ENCODE data around the gene CBX8. TPM values are rescaled to one million over a fixed set of nuclear protein-coding genes. Genes with fewer than 3 reads are reported as not detected.

CBX8 gene
- total and polyA plus RNA-seq, 2 of the 13 experiments (the other 11 are each of a cell fraction or from before 2014, with no cell fraction given), result 0.34 to 12.6 TPM

DNA sequence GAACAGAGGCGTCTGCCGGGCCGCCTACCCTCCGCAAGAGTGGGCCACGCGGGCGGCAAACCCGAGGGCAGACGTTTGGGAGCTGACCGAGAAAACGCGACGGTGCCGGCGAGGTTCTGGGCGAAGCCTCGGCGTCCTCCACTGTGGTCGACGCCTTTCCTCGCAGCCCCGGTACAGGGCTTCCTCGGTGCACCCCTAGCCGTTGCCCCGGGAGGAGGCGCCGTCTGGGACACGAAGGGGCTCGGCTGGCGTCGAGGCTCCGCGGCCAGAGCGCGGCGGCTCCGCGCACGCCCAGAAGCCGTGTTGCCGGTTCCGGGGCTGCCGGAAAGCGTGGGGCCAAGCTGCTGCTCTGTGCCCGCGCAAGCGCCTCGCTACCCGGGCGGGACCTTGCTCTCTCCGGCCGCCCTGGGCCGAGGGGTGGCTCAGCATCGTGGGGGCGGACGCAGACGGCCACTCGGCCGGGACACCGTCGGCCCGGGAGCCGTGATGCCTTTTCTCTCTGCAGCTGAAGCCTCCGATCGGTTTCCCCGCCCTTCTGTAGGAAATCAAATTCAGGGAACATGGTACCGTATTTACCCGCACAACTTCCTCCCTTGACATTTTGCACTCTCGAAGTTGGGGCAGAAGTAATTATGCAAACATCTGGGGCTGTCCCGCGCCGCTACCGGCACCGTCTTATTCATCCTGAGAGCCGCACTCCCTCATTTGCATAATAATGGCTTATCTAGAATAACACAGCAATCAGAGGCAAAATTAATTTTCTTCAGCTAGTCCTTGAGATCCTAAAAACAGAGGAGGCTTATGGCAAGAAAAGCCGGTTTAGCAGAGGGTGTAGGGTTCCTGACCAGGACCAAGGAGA is 7.3 kb upstream of the CBX8 start:
- Histone ChIP-seq H3K36me3 (replicated peaks in 1 of 2; ENCODE audit: control insufficient read depth in 1 of 2, insufficient read depth in 2 of 2, low read length in 2 of 2) (no peaks in the 10 kb centered on the region), H3K79me2 (ENCODE audit: insufficient read depth, low read length) (no peaks in the 10 kb centered on the region), H2AFZ (ENCODE audit: low read length) (no peak overlapping the region), H3K4me1 (ENCODE audit: insufficient read depth, low read length) (peaks cover 66% of the 10 kb centered on the region), H4K20me1 (ENCODE audit: insufficient read depth, low read length) (no peaks in the 10 kb centered on the region), H3K27me3 (ENCODE audit: control insufficient read depth in 1 of 2, insufficient read depth in 2 of 2, low read length in 2 of 2) (peaks cover 55 to 100% of the 10 kb centered on the region in 2 experiments), H3K27ac (ENCODE audit: extremely low read length, insufficient read depth, low read length) (no peak overlapping the region), H3K9me3 (ENCODE audit: low read length) (no peaks in the 10 kb centered on the region), H3K4me3 (replicated peaks in 1 of 3; ENCODE audit: insufficient read depth in 1 of 3, low read depth in 2 of 3, low read length in 3 of 3) (peak overlapping the region in 2 of 3 experiments; percentile 6 to 54; a peak in 3 of 6 replicates), H3K9ac (ENCODE audit: insufficient read depth, low read depth, low read length) (no peak overlapping the region), H3K4me2 (ENCODE audit: low read depth, low read length) (peak overlapping the region; percentile 53)
- FAIRE-seq (no peak), DNase-seq (ENCODE audit: low spot score) (no peak), ATAC-seq (peak; percentile 39)
- no TSS peak for BruUV-seq (replicated peaks)
- CTCF ChIA-PET (ENCODE audit: low intra/inter-chr PET ratio, low total read pairs), result no interaction called here
- WGBS (ENCODE audit: low lambda C conversion rate), result 21% methylated on average over 36 of the region's 76 CpGs
- POLR2A ChIA-PET, result interaction anchor here (1.0 to 1.6 kb wide), 7 partner anchors 8 to 189 kb away, joined by 3 to 10 read pairs (median 5); partner anchors contain the start of gene CBX4
- intact Hi-C loops (cut with micrococcal nuclease; ENCODE audit: unreplicated experiment) (no loop called here), in situ Hi-C loops (cut with HindIII; ENCODE audit: extremely low pct_ligation_motif_present, low pct_unique_long_range_greater_than_20kb) (no loop called here)
- TF ChIP-seq ZNF782 (CRISPR knock-in tag; IDR thresholded peaks at IDR 0.05; ENCODE audit: borderline replicate concordance) (peak; percentile 96), RCOR2 (CRISPR knock-in tag; IDR thresholded peaks at IDR 0.05) (0 out of 2 replicates have a peak, but pooled peaks have one; percentile 40), TEAD3 (CRISPR knock-in tag; optimal IDR thresholded peaks at IDR 0.05; ENCODE audit: borderline replicate concordance) (no peak), STAG1 (CRISPR knock-in tag; IDR thresholded peaks at IDR 0.05) (no peak), POLR2G (IDR thresholded peaks at IDR 0.05; ENCODE audit: low read depth, low read length) (no peak), ZNF350 (CRISPR knock-in tag; IDR thresholded peaks at IDR 0.05; ENCODE audit: borderline replicate concordance, low read depth) (peak; percentile 67; the same call in 1 of the 2 replicates), FLYWCH1 (CRISPR knock-in tag; IDR thresholded peaks at IDR 0.05) (0 out of 2 replicates have a peak, but pooled peaks have one; percentile 64), RARA (CRISPR knock-in tag; IDR thresholded peaks at IDR 0.05) (no peak), GLI4 (CRISPR knock-in tag; IDR thresholded peaks at IDR 0.05; ENCODE audit: borderline replicate concordance) (peak; percentile 85), SRY (CRISPR knock-in tag; IDR thresholded peaks at IDR 0.05) (peak; percentile 99), NFKB2 (CRISPR knock-in tag; IDR thresholded peaks at IDR 0.05; ENCODE audit: borderline replicate concordance) (peak; percentile 97; the same call in 1 of the 2 replicates), NRL (CRISPR knock-in tag; IDR thresholded peaks at IDR 0.05; ENCODE audit: borderline replicate concordance) (peak; percentile 94), CEBPB (IDR thresholded peaks at IDR 0.05; ENCODE audit: borderline replicate concordance, low read depth, low read length) (no peak), SP2 (CRISPR knock-in tag; IDR thresholded peaks at IDR 0.05) (peak; percentile 50; the same call in 1 of the 2 replicates), ZNF383 (CRISPR knock-in tag; IDR thresholded peaks at IDR 0.05; ENCODE audit: borderline replicate concordance) (no peak), FOXA3 (CRISPR knock-in tag; IDR thresholded peaks at IDR 0.05) (peak; percentile 46)
- TF ChIP-seq, protein P1, sequence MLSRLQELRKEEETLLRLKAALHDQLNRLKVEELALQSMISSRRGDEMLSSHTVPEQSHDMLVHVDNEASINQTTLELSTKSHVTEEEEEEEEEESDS (CRISPR knock-in tag; IDR thresholded peaks at IDR 0.05; ENCODE audit: borderline replicate concordance), result no peak
- TF ChIP-seq, protein P2, sequence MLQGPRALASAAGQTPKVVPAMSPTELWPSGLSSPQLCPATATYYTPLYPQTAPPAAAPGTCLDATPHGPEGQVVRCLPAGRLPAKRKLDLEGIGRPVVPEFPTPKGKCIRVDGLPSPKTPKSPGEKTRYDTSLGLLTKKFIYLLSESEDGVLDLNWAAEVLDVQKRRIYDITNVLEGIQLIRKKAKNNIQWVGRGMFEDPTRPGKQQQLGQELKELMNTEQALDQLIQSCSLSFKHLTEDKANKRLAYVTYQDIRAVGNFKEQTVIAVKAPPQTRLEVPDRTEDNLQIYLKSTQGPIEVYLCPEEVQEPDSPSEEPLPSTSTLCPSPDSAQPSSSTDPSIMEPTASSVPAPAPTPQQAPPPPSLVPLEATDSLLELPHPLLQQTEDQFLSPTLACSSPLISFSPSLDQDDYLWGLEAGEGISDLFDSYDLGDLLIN (CRISPR knock-in tag; IDR thresholded peaks at IDR 0.05; ENCODE audit: borderline replicate concordance), result peak; percentile 76; the same call in 1 of the 2 replicates
- TF ChIP-seq, protein P3, sequence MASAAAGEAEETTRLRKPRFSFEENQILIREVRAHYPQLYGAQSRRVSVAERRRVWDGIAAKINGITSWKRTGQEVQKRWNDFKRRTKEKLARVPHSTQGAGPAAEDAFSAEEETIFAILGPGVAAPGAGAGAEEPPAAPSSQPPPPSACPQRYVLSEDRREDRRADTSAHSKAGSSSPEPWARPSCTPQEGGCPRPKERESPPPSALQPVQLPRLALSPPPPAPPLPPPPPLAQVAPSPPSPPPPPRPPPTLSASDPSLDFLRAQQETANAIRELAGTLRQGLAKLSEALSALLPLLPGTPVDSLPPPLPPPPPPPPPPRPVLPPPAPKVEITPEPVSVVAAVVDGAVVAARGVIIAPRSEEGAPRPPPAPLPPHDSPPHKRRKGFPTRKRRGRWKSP (CRISPR knock-in tag; IDR thresholded peaks at IDR 0.05), result peak; percentile 85; the same call in 1 of the 2 replicates
- TF ChIP-seq, protein P4, sequence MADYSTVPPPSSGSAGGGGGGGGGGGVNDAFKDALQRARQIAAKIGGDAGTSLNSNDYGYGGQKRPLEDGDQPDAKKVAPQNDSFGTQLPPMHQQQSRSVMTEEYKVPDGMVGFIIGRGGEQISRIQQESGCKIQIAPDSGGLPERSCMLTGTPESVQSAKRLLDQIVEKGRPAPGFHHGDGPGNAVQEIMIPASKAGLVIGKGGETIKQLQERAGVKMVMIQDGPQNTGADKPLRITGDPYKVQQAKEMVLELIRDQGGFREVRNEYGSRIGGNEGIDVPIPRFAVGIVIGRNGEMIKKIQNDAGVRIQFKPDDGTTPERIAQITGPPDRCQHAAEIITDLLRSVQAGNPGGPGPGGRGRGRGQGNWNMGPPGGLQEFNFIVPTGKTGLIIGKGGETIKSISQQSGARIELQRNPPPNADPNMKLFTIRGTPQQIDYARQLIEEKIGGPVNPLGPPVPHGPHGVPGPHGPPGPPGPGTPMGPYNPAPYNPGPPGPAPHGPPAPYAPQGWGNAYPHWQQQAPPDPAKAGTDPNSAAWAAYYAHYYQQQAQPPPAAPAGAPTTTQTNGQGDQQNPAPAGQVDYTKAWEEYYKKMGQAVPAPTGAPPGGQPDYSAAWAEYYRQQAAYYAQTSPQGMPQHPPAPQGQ (CRISPR knock-in tag; IDR thresholded peaks at IDR 0.05; ENCODE audit: borderline replicate concordance), result no peak

Data from HepG2 (cell line).